ENCODE data around the gene GPR141.
A peak's percentile ranks its signal among the peaks of the same experiment; 100 is the strongest.

GPR141 gene

DNA sequence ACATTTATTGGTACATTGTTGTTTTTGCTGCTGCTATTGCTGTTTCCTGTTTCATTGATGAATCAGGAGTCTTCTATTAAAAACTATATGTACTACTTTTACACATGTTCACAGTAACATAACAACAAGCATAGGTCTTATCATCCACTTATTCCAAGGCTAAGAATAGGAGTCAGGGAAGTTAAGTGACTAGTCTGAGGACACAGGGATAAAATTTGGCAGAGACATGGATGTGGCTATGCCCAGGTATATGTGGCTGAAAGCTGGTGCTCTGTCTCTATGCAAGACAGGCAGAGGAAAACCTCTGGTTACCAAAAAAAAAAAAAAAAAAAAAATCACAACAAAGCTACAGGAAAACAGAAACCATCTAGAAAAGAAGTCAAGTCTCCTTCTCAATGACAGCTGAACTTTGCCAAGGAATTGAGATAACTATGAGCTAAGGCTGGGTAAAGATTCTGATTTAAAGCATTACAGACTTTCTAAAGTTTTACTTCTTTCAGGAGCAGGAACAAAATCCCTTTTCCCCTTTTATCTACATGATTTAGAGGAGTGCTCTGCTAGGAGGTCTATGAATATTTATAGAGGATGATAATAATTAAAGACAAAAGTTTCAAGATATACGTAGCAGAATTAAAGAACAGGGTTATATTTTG, 70.0 kb downstream of the GPR141 start:
- Histone ChIP-seq H4K12ac (ENCODE audit: low read depth, low read length) (no peak overlapping the region), H4K8ac (ENCODE audit: low read depth, low read length) (no peak overlapping the region), H3K27me3 (ENCODE audit: insufficient read depth, low read length) (no peaks in the 10 kb centered on the region), H3K4me3 (ENCODE audit: low read depth, low read length) (no peak overlapping the region), H3K4me1 (ENCODE audit: control insufficient read depth in 1 of 2, insufficient read depth in 2 of 2, low read length in 2 of 2) (no peaks in the 10 kb centered on the region), H3K14ac (ENCODE audit: low read length) (no peak overlapping the region), H3K23ac (ENCODE audit: low read length) (no peak overlapping the region), H2BK120ac (ENCODE audit: insufficient read depth, low read length, poor library complexity) (no peak overlapping the region), H3K36me3 (ENCODE audit: control insufficient read depth in 1 of 2, insufficient read depth in 2 of 2, low read length in 2 of 2) (no peaks in the 10 kb centered on the region), H3K27ac (ENCODE audit: low read depth, low read length) (no peak overlapping the region), H2AK5ac (ENCODE audit: low read length) (no peak overlapping the region), H4K91ac (ENCODE audit: low read depth, low read length) (no peak overlapping the region), H2AFZ (ENCODE audit: insufficient read depth, low read length, poor library complexity) (no peak overlapping the region), H3K4ac (ENCODE audit: low read depth, low read length) (no peak overlapping the region), H2BK12ac (ENCODE audit: low read length) (no peak overlapping the region), H3K18ac (ENCODE audit: low read length) (no peak overlapping the region), H3K79me1 (ENCODE audit: low read length) (no peaks in the 10 kb centered on the region), H3K9me3 (ENCODE audit: insufficient read depth, low read depth, low read length) (no peaks in the 10 kb centered on the region), H2BK5ac (ENCODE audit: low read depth, low read length, poor library complexity) (no peak overlapping the region), H3K4me2 (ENCODE audit: low read length) (no peak overlapping the region), H3K9ac (ENCODE audit: low read length) (no peak overlapping the region), H3K79me2 (ENCODE audit: control insufficient read depth, insufficient read depth, low read length, poor library complexity) (no peaks in the 10 kb centered on the region)
- no peak for DNase-seq
- no CpG with 5 or more reads among the region's 1 CpG for WGBS (ENCODE audit: extremely low coverage, insufficient coverage, insufficient read length)

DNA sequence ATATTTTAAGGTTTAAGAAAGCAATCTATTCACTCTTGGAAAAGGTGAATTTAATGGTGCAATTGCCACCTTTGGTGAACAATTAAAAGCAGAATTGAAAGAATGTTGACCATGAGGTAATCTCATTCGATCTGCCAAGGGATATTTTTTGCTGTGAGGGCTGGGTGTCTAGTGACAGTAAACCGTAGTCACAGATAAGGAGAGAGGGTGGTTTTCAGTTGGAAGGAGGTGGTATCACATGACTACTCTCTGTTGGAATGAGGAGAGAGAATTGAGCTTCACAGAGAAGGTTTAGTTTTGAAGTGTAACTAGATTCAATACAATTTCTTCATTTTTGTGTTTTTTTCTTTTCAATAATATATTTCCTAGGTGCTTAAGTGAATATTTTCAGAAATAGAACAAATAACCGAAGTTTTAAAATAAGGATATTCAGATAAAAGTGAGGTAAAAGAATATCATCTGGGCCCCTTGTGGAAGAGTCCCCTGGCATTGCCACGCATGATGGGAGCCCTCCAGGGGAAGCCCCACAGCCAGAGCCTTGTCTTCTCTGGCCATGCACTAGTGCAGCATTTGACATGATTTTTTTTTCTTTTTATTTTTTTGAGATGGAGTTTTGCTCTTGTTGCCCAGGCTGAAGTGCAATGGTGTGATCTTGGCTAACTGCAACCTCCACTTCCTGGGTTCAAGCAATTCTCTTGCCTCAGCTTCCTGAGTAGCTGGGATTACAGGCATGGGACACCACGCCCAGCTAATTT, 73.4 kb downstream of the GPR141 start:
- no peaks in the 10 kb centered on the region for H3K79me2 ChIP-seq (ENCODE audit: control insufficient read depth, insufficient read depth, low read length, poor library complexity)
- H3K4me3 ChIP-seq (ENCODE audit: low read depth, low read length), result no peak overlapping the region
- no peak overlapping the region for H3K27ac ChIP-seq (ENCODE audit: low read depth, low read length)
- H3K36me3 ChIP-seq (ENCODE audit: control insufficient read depth in 1 of 2, insufficient read depth in 2 of 2, low read length in 2 of 2), result no peaks in the 10 kb centered on the region
- H3K4me2 ChIP-seq (ENCODE audit: low read length), result no peak overlapping the region
- no peak overlapping the region for H2AFZ ChIP-seq (ENCODE audit: insufficient read depth, low read length, poor library complexity)
- no peak overlapping the region for H3K18ac ChIP-seq (ENCODE audit: low read length)
- no peaks in the 10 kb centered on the region for H3K27me3 ChIP-seq (ENCODE audit: insufficient read depth, low read length)
- H3K4ac ChIP-seq (ENCODE audit: low read depth, low read length), result no peak overlapping the region
- no CpG with 5 or more reads among the region's 5 CpGs for whole genome bisulfite sequencing (ENCODE audit: extremely low coverage, insufficient coverage, insufficient read length)
- no peak overlapping the region for H4K91ac ChIP-seq (ENCODE audit: low read depth, low read length)
- no peak overlapping the region for H3K9ac ChIP-seq (ENCODE audit: low read length)
- DNase-seq, result peak in 1 of 2 donors; percentile 5
- H3K4me1 ChIP-seq (ENCODE audit: control insufficient read depth in 1 of 2, insufficient read depth in 2 of 2, low read length in 2 of 2), result no peaks in the 10 kb centered on the region
- peaks cover 2% of the 10 kb centered on the region for H3K9me3 ChIP-seq (ENCODE audit: insufficient read depth, low read depth, low read length)
- H3K79me1 ChIP-seq (ENCODE audit: low read length), result no peaks in the 10 kb centered on the region
- H3K23ac ChIP-seq (ENCODE audit: low read length), result no peak overlapping the region
- H2BK120ac ChIP-seq (ENCODE audit: insufficient read depth, low read length, poor library complexity), result no peak overlapping the region
- no peak overlapping the region for H2AK5ac ChIP-seq (ENCODE audit: low read length)
- H3K14ac ChIP-seq (ENCODE audit: low read length), result no peak overlapping the region
- no peak overlapping the region for H2BK5ac ChIP-seq (ENCODE audit: low read depth, low read length, poor library complexity)
- no peak overlapping the region for H4K12ac ChIP-seq (ENCODE audit: low read depth, low read length)
- no peak overlapping the region for H2BK12ac ChIP-seq (ENCODE audit: low read length)
- no peak overlapping the region for H4K8ac ChIP-seq (ENCODE audit: low read depth, low read length)

DNA sequence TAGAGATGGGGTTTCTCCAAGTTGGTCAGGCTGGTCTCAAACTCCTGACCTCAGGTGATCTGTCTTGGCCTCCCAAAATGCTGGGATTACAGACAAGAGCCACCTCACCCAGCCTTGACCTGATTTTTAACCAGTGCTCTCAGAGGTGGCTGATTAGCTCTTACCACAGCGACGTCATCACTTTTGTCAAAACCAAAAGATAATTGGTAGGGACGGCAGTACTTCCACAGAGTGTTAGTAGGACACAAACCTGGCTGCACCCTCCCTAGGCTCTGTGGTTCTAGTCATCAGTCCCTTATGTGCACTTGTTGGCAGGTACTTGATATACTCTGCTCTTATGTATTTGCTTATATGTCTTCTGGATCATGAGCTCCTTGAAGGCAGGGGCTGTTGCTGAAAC, 74.0 kb downstream of the GPR141 start:
- Histone ChIP-seq H2AFZ (ENCODE audit: insufficient read depth, low read length, poor library complexity) (no peak overlapping the region), H3K4me3 (ENCODE audit: low read depth, low read length) (no peak overlapping the region), H3K4me2 (ENCODE audit: low read length) (no peak overlapping the region), H4K12ac (ENCODE audit: low read depth, low read length) (no peak overlapping the region), H3K79me1 (ENCODE audit: low read length) (no peaks in the 10 kb centered on the region), H2BK12ac (ENCODE audit: low read length) (no peak overlapping the region), H3K4me1 (ENCODE audit: control insufficient read depth in 1 of 2, insufficient read depth in 2 of 2, low read length in 2 of 2) (no peaks in the 10 kb centered on the region), H3K23ac (ENCODE audit: low read length) (no peak overlapping the region), H3K36me3 (ENCODE audit: control insufficient read depth in 1 of 2, insufficient read depth in 2 of 2, low read length in 2 of 2) (no peaks in the 10 kb centered on the region), H4K91ac (ENCODE audit: low read depth, low read length) (no peak overlapping the region), H2BK5ac (ENCODE audit: low read depth, low read length, poor library complexity) (no peak overlapping the region), H4K8ac (ENCODE audit: low read depth, low read length) (no peak overlapping the region), H3K9ac (ENCODE audit: low read length) (no peak overlapping the region), H2AK5ac (ENCODE audit: low read length) (no peak overlapping the region), H3K14ac (ENCODE audit: low read length) (no peak overlapping the region), H3K27me3 (ENCODE audit: insufficient read depth, low read length) (no peaks in the 10 kb centered on the region), H3K27ac (ENCODE audit: low read depth, low read length) (no peak overlapping the region), H3K18ac (ENCODE audit: low read length) (no peak overlapping the region), H3K79me2 (ENCODE audit: control insufficient read depth, insufficient read depth, low read length, poor library complexity) (no peaks in the 10 kb centered on the region), H3K9me3 (ENCODE audit: insufficient read depth, low read depth, low read length) (peaks cover 2% of the 10 kb centered on the region), H3K4ac (ENCODE audit: low read depth, low read length) (no peak overlapping the region), H2BK120ac (ENCODE audit: insufficient read depth, low read length, poor library complexity) (no peak overlapping the region)
- no peak for DNase-seq
- WGBS (ENCODE audit: extremely low coverage, insufficient coverage, insufficient read length), result no CpG with 5 or more reads among the region's 3 CpGs

DNA sequence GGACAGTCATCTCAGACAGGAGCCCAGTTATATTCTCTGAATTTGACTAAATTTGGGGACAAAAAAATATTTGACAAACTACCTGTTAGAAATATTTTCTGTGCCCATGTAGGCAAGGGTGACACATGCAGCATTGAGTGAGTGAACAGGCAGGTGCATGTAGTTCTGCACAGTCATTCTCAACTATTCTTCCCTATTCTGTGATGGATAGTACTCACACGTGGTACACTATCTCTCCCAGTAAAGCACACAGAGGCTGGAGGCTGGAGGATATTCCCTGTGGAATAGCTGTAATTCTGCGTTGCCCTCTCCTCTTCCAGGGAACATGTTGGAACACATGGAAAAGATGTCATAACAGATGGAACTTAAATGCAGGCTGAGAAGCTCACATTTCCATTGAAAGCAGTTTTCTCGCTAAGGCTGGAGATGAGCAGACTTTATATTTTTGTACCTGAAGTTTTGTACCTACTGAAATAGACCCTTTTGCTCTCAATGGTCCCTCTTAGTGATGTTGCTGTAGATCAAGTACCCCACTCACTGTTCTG, 75.0 kb downstream of the GPR141 start:
- H3K27ac ChIP-seq (ENCODE audit: low read depth, low read length), result no peak overlapping the region
- H3K4me3 ChIP-seq (ENCODE audit: low read depth, low read length), result no peak overlapping the region
- no peak overlapping the region for H3K4ac ChIP-seq (ENCODE audit: low read depth, low read length)
- H3K14ac ChIP-seq (ENCODE audit: low read length), result no peak overlapping the region
- no peak overlapping the region for H3K23ac ChIP-seq (ENCODE audit: low read length)
- H2BK12ac ChIP-seq (ENCODE audit: low read length), result no peak overlapping the region
- H3K4me2 ChIP-seq (ENCODE audit: low read length), result no peak overlapping the region
- DNase-seq, result no peak
- no peak overlapping the region for H2AFZ ChIP-seq (ENCODE audit: insufficient read depth, low read length, poor library complexity)
- no peaks in the 10 kb centered on the region for H3K79me2 ChIP-seq (ENCODE audit: control insufficient read depth, insufficient read depth, low read length, poor library complexity)
- no peak overlapping the region for H2BK5ac ChIP-seq (ENCODE audit: low read depth, low read length, poor library complexity)
- H3K36me3 ChIP-seq (ENCODE audit: control insufficient read depth in 1 of 2, insufficient read depth in 2 of 2, low read length in 2 of 2), result no peaks in the 10 kb centered on the region
- no peak overlapping the region for H2AK5ac ChIP-seq (ENCODE audit: low read length)
- no peak overlapping the region for H3K18ac ChIP-seq (ENCODE audit: low read length)
- H2BK120ac ChIP-seq (ENCODE audit: insufficient read depth, low read length, poor library complexity), result no peak overlapping the region
- H3K9ac ChIP-seq (ENCODE audit: low read length), result no peak overlapping the region
- WGBS (ENCODE audit: extremely low coverage, insufficient coverage, insufficient read length), result no CpG with 5 or more reads among the region's 3 CpGs
- H3K79me1 ChIP-seq (ENCODE audit: low read length), result no peaks in the 10 kb centered on the region
- H4K8ac ChIP-seq (ENCODE audit: low read depth, low read length), result no peak overlapping the region
- H4K91ac ChIP-seq (ENCODE audit: low read depth, low read length), result no peak overlapping the region
- H4K12ac ChIP-seq (ENCODE audit: low read depth, low read length), result no peak overlapping the region
- peaks cover 5% of the 10 kb centered on the region for H3K9me3 ChIP-seq (ENCODE audit: insufficient read depth, low read depth, low read length)
- H3K27me3 ChIP-seq (ENCODE audit: insufficient read depth, low read length), result no peaks in the 10 kb centered on the region
- H3K4me1 ChIP-seq (ENCODE audit: control insufficient read depth in 1 of 2, insufficient read depth in 2 of 2, low read length in 2 of 2), result no peaks in the 10 kb centered on the region
